ENCODE results near the gene PHACTR1.
A peak's percentile ranks its signal among the peaks of the same experiment; 100 is the strongest.
"Not testable (repeated sequence)": the region's sequence is repeated elsewhere in the genome, so short reads cannot be mapped to it uniquely, and the experiment has no call there.

PHACTR1 gene

DNA sequence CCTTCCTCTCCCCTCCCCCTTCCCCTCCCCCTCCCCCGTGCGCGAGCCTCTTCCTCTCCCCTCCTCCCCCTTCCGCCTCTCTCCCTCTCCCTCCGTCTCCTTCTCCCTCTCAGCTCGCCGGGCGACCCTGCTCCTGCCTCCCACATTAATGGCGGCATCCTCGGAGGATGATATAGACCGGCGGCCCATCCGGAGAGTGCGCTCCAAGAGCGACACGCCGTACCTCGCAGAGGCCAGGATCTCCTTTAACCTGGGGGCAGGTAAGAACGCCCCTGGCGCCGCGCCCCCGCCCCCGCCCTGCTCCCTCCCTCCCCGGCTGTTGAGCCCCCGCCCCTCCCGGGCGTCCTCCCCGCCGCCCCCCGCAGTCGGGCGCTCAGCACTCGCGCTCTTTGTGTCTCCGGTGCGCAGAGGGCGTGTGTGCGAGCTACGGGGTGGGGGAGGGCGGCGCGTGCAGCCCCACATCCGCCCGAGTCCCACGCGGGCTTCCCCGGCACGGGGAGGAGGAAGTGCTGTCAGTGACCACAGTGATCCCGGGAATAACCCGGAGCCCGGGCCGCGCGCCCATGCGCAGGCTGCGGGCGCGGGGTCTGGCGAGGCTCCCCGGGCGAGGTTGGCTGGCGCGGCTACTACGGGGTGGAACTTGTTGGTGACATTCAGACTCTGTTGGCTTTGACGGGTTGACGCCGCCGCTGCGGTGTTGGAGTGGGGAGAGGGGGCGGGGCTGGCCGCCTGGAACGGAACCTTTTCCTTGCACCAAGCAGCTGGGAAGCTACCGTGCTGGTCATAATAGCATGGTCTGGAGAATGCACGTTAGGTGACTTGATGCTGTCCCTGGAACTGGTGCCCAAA, 33.2 kb downstream of the PHACTR1 start:
- no peak for DNase-seq

DNA sequence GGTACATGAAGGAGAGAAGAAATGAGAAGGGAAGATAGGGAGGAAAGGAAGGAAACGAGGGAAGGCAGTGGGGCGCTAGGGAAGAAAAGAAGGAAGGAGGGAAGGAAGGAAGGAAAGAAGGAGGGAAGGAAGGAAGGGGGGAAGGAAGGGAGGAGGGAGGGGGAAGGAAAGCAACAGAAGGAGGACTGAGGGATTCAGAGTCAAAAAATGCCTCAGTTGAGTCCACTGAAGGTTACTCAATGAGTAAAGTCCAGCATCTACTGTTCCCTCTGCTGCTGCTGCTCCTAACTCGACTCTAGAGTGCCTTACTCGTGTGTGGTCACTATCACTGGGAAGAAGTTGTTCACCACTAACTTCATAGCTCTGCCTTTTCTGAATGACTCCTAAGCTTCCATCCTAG, 33.8 kb downstream of the PHACTR1 start:
- DNase-seq: no peak

- peak; percentile 77 for DNase-seq
Observed at GRCh38 chr6:12751694-12752325, 35.2 kb downstream of the PHACTR1 start.

GRCh38 chr6:12753036-12753435, 36.5 kb downstream of the PHACTR1 start:
- DNase-seq: no peak

DNA sequence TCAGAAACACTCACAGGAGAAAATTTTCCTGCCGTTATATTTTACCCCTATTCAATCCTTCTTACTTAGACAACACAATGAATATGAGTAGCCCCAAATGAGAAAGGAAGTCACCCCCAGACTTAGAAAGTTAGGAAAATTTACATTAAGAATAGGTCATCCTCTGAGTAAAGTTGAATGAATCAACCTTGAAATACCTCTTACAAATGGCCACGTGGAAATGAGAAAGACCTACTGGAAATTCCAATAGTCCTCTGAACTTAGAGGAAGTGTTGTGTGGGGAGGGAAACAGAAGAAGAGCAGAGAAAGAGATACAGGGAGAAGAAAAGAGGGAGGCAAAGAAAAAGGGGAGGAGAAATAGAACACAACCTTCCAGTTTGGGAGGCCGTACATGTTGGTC, 43.7 kb downstream of the PHACTR1 start:
- no peak for DNase-seq

DNA sequence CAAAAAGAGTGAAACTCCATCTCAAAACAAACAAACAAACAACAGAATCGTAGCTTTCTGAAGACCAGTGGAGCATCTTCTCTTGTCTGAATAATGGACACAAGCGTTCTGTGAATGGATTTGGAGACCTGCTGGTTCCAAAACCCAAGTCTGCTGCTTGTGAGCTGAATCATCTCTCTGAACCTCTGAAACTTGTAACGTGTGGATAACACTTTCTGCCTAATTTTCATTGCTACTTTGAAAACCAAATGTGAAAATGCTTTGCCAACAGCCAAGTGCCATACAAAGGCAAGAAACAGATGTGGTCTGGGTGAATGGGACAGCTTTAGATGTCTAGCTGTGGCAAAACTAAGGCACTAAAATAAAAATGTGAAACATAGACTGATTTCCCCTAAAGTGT, 44.3 kb downstream of the PHACTR1 start:
- DNase-seq: no peak

DNA sequence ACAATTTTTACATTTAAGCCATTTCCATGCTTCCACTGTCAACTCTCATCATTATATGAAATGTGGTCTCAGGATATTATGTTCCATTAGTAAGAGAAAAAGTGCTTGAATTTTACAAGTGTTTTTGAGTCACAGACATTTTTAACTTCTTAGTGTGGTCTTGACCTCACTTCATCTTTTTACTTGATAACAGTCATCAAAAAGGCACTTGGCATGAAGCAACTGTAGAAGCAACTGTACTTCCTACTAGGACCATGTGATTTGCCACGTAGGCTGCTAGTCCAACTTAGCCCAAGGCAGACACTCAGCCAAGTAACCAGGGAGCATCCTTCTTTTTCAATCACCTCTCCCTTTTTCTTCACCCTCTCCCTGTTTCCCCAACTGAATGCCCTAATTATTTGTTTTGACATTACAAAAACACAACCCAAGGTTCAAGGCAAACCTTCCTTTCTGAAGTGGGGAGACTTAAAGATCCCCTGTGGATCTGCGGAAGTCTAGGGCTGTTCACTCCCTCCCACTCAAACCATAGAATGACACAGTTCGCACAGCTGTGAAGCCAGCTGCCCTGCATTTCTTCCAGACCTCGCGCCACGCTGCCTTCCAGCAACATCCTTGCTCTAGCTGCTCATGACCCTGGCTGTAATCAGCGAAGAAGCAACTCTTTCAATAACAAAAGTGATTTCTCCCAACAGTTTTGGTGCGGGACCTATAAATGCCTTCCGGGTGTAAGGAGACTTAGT, 45.0 kb downstream of the PHACTR1 start:
- DNase-seq: no peak

GRCh38 chr6:12762731-12763434, 46.3 kb downstream of the PHACTR1 start:
- DNase-seq: not testable (repeated sequence)

DNA sequence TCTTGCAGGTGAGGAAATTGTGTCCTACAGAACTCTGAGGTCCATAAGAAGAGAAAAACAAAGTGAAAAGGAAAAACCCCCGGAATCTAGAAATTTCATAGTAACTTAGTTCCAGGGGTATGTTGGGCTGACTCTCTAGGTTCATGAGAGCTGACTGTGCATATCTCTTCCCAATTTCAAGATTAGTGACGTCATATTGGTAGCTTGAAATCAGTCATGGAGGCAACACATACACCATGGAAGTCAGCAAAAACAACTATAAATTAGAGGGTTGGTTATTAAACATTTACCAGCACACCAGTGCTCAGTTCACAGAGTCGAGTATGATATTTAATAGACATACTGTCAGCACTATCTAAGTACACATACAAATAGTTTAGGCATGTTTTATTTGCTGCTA, 49.8 kb downstream of the PHACTR1 start:
- no peak for DNase-seq

GRCh38 chr6:12767016-12767415, 50.4 kb downstream of the PHACTR1 start:
- DNase-seq: no peak

DNA sequence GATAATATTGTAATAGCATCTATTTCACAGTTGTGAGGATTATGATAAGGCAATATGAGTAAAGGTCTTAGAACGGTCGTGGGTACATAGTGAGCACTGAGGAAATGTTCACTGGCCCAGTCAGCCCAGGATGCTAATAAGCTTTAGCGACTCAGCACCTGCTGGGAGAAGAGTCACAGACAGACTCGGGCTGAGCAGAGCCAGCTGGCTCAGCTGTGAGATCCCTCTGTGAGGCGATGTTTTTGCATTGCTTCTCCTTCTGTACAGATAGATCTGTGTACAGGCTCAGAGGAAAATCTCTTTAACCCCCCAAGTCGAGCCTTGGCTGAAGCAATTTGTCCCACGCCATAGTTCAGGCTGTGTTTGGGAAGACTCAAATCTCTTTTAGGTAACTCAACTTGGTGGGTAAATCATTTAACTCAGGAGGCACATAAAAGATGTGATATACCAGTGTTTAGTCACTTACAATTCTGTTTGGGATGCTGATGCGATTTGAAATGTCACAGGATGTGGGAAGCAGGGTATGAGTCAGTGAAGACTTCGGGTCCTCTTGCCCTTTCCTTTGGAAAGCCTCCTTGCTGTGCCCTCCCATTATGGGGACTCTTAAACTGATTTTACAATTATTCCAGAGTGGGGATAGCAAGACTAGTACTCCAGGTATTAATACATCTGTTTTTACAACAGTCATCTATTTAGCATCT, 53.1 kb downstream of the PHACTR1 start:
- DNase-seq: no peak

DNA sequence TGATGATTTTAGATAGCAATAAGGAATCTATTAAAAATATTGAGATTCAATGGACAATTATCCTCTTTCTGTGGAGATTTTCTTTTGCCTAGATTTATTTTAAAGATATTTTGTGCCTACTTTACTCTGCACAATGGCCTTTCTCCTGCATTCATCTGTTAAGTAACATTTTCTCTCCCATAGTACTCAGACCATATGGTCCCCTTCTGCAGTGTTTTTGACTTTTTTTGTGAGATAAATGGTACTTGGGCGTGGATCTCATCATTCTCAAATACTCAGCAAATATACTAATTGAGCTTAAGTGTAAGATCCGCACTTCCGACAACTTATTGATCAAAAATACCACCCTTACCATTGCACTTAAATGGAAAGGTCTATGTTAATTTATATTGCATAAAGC, 55.8 kb downstream of the PHACTR1 start:
- DNase-seq: no peak

- DNase-seq: no peak
Observed at GRCh38 chr6:12776291-12776690, 59.7 kb downstream of the PHACTR1 start.

- DNase-seq: no peak
Observed at GRCh38 chr6:12779772-12780171, 63.2 kb downstream of the PHACTR1 start.

DNA sequence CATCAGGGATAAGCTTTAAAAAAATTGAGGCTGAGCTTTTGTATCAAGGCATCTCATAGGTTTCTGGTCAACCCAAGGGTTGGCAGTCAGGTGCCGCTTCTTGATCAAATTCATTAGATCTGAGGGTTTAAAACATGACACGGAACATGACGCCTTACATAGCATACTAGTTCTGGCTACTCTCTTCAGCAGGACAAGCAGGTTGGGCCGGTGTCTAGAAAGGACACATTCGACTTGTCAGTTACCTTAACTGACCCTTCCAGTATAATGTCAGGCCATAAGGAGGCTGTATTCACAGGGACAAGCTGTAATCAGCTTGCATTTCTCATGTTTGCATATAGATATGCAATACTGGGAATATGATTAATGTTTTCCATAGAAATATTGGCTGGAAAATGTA, 65.6 kb downstream of the PHACTR1 start:
- DNase-seq: no peak

DNA sequence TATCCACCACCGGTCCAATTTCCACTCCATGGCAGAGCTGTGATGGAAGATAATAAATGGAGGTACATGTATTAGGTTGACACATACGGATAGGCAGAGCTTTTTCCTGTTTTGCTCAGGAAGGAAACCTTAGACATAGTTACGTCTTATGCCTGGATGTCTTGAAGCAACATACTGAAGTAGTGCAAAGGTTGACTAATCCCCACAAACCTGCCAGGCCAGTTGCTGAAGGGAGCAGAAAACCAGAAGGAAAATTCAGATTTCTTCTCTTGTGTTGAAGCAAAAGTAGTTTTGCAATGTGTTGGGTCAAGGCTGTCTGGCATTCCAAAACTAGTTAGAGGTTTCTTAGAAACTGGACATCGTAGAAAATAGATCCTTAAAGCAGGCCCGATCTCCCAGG, 68.7 kb downstream of the PHACTR1 start:
- DNase-seq: no peak

DNA sequence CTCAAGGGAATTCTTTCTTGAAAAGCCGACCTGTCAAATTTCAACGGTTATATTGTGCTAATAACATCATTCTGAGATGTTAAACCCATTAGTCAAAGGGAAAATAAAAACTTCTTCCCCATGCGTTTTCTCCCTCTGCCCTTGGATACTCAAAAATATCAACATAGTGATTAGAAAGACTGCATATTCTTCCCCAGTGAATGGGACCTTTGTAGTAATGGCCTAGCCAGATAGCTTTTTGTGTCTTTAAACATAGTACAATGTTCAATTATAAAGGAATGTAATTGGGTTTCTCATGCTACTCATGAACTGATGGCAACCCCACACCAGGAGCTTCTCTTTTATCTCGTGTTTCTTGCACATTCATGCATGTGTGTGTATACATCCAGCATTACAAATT, 69.4 kb downstream of the PHACTR1 start:
- no peak for DNase-seq

DNA sequence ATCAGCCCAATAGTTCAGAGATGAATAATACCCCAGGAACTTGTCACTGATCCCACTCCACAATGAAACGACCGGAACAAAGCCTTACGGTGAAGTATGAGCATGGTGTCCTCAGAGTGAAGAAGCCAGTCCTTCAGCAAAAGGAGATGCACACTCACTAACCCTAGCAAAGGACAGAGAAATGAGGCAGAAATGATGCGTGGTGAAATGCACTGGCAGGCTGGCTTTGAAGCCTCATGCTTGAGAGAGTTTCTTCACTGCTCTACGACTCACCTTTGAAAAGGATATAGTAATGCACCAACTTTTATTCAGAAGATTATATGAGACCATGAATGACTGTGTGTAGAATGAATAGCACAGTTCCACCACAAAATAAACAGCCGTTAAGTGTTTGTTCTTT, 74.8 kb downstream of the PHACTR1 start:
- DNase-seq: no peak

GRCh38 chr6:12798326-12798725, 81.8 kb downstream of the PHACTR1 start:
- DNase-seq: no peak

GRCh38 chr6:12800120-12800519, 83.6 kb downstream of the PHACTR1 start:
- no peak for DNase-seq

- DNase-seq: no peak
Observed at GRCh38 chr6:12801141-12801540, 84.6 kb downstream of the PHACTR1 start.

DNA sequence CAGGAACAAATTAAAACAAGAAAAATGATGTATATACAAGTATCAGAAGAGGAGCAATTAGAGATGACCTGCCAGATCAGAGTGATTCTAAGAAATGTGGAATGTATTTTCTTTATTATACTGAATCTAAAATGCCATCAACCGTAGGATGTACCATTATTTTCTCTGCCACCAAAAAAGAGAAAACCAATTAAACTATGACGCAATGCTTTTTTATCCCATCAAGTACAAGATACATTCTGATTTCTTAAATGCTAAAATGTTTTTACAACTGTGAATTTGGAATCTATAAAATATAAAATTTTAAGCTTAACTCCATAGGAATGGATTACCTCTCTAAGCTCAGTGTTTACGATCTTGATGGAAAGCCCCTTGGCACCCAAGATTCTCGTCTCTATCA, 85.9 kb downstream of the PHACTR1 start:
- no peak for DNase-seq

- DNase-seq: no peak
Observed at GRCh38 chr6:12803486-12803885, 86.9 kb downstream of the PHACTR1 start.

Data from femur (tissue), 1 donor.